HFF-Myc (cell line): ENCODE data around the gene CCN5.

Experiments
- DNase-seq: peaks from one replicate; pipeline ENCODE4 v3.0.0-alpha.2; 2011; ENCODE audit warnings: low read depth; ENCODE audit errors: extremely low read depth
- H3K4me3 ChIP-seq: replicated peaks from 2 replicates; pipeline ENCODE4 v1.5.1; 2011; ENCODE audit warnings: low read depth, mild to moderate bottlenecking, control low read depth, low read length
- CTCF ChIP-seq: IDR thresholded peaks from 2 replicates; pipeline ENCODE4 v1.5.1; 2012; ENCODE audit warnings: mild to moderate bottlenecking, low read depth, low read length, control low read depth; ENCODE audit errors: missing control alignments

The CCN5 gene

DNA sequence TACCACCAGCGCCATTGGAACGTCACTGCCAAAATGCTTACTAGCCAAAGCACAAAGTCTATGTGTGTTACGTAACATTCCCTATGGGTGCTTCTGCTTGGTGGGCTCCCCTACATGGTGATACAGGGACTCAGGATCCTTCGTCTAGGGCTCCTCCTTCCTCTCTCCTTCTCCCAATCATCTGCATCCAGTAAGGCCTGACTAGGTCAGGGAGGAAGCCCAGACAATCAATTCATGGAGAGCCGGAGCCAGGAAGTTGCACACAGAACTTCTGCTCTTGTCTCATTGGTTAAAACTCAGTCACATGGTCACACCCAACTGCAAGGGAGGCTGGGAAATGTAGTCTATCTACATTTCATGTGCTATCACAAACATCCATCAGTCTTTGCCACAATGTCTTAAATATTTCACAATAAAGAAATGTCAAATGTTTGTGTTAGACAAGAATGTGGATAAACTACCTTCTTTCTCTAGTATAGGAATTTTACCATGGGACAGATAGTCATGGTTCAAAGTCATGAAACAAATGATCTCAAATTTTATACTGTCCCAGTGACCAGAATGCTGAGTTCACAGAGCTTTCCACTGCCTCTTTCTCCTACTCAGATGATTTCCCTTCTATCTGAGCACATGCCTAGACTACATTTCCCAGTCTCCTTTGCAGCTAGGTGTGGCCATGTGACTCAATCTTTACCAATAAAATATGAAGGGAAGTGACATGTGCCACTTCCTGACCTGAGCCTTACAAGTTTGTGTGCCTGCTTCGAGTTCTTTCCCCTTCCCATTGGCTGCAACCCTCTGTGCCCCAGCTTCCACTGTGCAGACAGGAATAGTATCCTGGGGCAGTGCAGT lies 21.2 kb downstream of the CCN5 start:
- DNase-seq: no peak
- no peak overlapping the region for H3K4me3 ChIP-seq
- TF ChIP-seq CTCF: no peak

- DNase-seq: no peak
- TF ChIP-seq CTCF: no peak
- no peak overlapping the region for H3K4me3 ChIP-seq
These were observed 21.9 kb downstream of the CCN5 start for GRCh38 chr20:44737116-44737515.

DNA sequence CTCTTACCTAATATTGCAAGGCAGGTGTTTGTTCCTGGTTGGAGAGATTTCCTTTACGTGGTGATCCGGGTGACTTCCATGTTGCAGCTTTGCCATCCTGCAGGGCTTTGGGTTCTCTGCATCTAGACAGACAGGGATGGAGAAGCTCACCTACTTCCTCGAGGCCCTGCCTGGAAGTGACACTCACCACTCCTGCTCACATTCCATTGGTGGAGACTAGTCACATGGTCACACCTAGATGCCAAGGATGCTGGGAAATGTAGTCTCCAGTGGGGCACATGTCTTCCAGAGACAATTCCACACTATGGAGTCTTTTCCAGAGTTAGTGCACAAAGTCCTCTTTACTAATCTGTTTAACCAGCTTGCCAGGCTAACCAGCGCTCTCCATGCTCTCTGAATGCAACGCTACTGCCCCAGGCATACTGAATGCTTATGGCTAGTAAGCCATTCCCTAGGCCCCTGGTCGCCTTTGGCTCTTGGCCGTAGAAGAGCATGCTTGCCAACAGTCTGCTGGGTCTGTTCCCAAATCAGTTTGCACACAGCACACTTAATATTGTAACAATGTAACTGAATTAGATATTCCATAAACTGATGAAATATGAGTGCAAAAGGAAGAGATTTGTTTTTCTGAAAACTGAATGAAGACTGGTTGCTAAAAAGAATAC lies 23.8 kb downstream of the CCN5 start:
- TF ChIP-seq CTCF: no peak
- H3K4me3 ChIP-seq: no peak overlapping the region
- no peak for DNase-seq

DNA sequence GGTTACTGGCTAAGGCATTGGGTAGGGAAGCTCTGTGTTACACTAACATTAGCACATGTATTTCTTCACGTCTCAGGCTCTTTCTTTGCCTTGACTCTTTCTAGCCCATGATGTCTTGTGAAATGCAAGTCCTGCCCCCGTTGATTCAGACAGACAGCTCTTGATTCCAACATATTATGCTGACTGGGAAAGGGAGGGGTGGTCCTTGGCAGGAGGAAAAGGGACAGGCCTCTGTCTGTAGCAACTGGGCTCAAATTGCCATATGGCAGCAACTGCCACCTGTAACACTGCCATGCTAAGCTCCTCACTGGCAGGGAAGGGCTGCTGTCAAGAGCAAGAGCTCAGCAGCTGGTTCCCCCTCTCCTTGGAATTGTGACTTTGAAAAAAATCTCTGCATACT lies 24.8 kb downstream of the CCN5 start:
- H3K4me3 ChIP-seq: no peak overlapping the region
- DNase-seq: no peak
- no peak for TF ChIP-seq CTCF

DNA sequence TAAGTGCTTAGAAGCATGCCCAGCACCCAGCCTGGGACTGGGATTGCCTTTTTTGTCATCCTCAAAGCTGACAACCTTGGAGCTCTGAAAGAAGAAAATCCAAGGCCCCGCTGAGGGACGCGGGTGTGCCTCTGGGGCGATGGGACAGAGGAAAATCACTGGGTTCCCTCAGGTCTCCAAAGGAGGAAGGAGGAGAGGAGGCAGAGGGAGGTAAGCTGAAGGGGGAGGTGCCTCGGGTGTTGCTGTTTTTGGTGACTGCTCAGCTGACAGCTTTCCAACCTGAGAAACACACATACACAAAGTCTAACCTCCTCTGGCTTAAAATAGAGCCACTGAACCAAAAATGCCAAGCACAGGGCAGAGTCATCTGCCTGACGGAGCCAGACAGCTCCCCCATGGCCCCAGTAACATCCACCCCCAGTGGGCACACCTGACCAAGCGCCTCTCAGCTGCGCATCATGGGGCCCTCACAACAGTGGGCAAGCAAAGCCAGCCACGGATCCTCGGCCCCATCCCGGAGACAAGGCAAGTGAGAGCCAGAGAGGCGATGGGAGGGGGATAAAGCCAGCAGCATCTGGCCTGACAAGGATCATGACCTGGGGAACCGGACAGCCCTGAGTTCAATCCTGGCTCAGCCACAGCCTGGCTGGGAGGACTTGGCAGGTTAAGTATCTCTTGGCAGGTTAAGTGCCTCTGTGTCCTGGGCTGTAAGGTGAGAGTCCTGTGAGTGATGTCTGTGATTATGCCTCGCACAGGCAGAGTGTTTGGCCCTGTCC lies 27.3 kb downstream of the CCN5 start:
- TF ChIP-seq CTCF: no peak
- no peak overlapping the region for H3K4me3 ChIP-seq
- DNase-seq: no peak

GRCh38 chr20:44743080-44743701 lies 28.0 kb downstream of the CCN5 start:
- TF ChIP-seq CTCF: no peak
- DNase-seq: no peak
- no peak overlapping the region for H3K4me3 ChIP-seq
